WTC11 (cell line): ENCODE data around the gene LAMB4. TPM values are rescaled to one million over a fixed set of nuclear protein-coding genes. Genes with fewer than 3 reads are reported as not detected.

Source experiments
- ATAC-seq: fragments of 200-7000 bp; cut with Tn5 transposase; 2 replicates; pipeline ENCODE4 v1.10.0; 2021; ENCODE audit warnings: mild to moderate bottlenecking, moderate library complexity
- CTCF ChIA-PET: fragments of 300-600 bp; sonication (Branson Sonifier 250); formaldehyde crosslinking; loops from one replicate; lab custom pipeline; 2021; ENCODE audit warnings: antibody characterized with exemption; lab: Charles Lee
- POLR2A ChIA-PET: fragments of 350-600 bp; sonication (Branson Sonifier 250); formaldehyde crosslinking; loops from one replicate; lab custom pipeline; 2021; ENCODE audit warnings: antibody characterized with exemption; lab: Charles Lee
- DNase-seq: peaks from one replicate; pipeline ENCODE4 v3.0.0; 2021; ENCODE audit warnings: low spot score
- H3K27ac Mint-ChIP-seq: 2 replicates; pipeline ENCODE4 v1.8.0; 2021; ENCODE audit warnings: mixed read lengths
- H3K27me3 Mint-ChIP-seq: 2 replicates; pipeline ENCODE4 v1.8.0; 2021; ENCODE audit warnings: low read depth, mild to moderate bottlenecking, moderate library complexity, mixed read lengths
- H3K36me3 Mint-ChIP-seq: 2 replicates; pipeline ENCODE4 v1.8.0; 2021; ENCODE audit warnings: mixed read lengths
- H3K4me1 Mint-ChIP-seq: 2 replicates; pipeline ENCODE4 v1.8.0; 2022; ENCODE audit warnings: mixed read lengths
- H3K4me3 Mint-ChIP-seq: 2 replicates; pipeline ENCODE4 v1.8.0; 2021; ENCODE audit warnings: mild to moderate bottlenecking, moderate library complexity, mixed read lengths
- H3K9me3 Mint-ChIP-seq: 2 replicates; pipeline ENCODE4 v1.8.0; 2021; ENCODE audit warnings: mixed read lengths
- AR ChIP-seq: fragments of 250-450 bp; sonication (Bioruptor Pico); IDR thresholded peaks from 2 replicates; pipeline ENCODE4 v1.9.0; 2021; ENCODE audit warnings: mild to moderate bottlenecking
- ATF1 ChIP-seq: sonication (generic); formaldehyde crosslinking; IDR thresholded peaks from 2 replicates; pipeline ENCODE4 v1.8.1; 2023; ENCODE audit warnings: mild to moderate bottlenecking, moderate library complexity, missing genetic modification reagents
- ATF6 ChIP-seq: sonication (generic); formaldehyde crosslinking; IDR thresholded peaks from 2 replicates; pipeline ENCODE4 v1.8.1; 2023; ENCODE audit warnings: mild to moderate bottlenecking, missing genetic modification reagents
- E2F1 ChIP-seq: sonication (generic); formaldehyde crosslinking; IDR thresholded peaks from 2 replicates; pipeline ENCODE4 v1.8.0; 2022; ENCODE audit warnings: mild to moderate bottlenecking, missing genetic modification reagents
- ELF4 ChIP-seq: sonication (generic); formaldehyde crosslinking; IDR thresholded peaks from 2 replicates; pipeline ENCODE4 v1.8.1; 2022; ENCODE audit warnings: low read depth, mild to moderate bottlenecking, moderate library complexity, missing genetic modification reagents
- ESRRA ChIP-seq: sonication (generic); formaldehyde crosslinking; IDR thresholded peaks from 2 replicates; pipeline ENCODE4 v1.8.1; 2022; ENCODE audit warnings: mild to moderate bottlenecking, missing genetic modification reagents, borderline replicate concordance
- FOXP1 ChIP-seq: sonication (generic); formaldehyde crosslinking; IDR thresholded peaks from 2 replicates; pipeline ENCODE4 v1.8.0; 2022; ENCODE audit warnings: missing genetic modification reagents, mild to moderate bottlenecking, moderate library complexity, borderline replicate concordance
- JAZF1 ChIP-seq: fragments of 250-450 bp; sonication (Bioruptor Pico); IDR thresholded peaks from 2 replicates; pipeline ENCODE4 v1.9.0; 2021; ENCODE audit warnings: moderate library complexity, mild to moderate bottlenecking, inconsistent platforms
- NR3C1 ChIP-seq: sonication (generic); formaldehyde crosslinking; conservative IDR thresholded peaks from 2 replicates; pipeline ENCODE4 v1.8.1; 2023; ENCODE audit warnings: low read depth, mild to moderate bottlenecking, missing genetic modification reagents
- OVOL2 ChIP-seq: fragments of 250-450 bp; sonication (Bioruptor Pico); IDR thresholded peaks from 2 replicates; pipeline ENCODE4 v1.9.0; 2021; ENCODE audit warnings: mild to moderate bottlenecking, borderline replicate concordance
- USF1 ChIP-seq: sonication (generic); formaldehyde crosslinking; IDR thresholded peaks from 2 replicates; pipeline ENCODE4 v1.8.0; 2022; ENCODE audit warnings: mild to moderate bottlenecking, missing genetic modification reagents
- ZMAT4 ChIP-seq: fragments of 250-450 bp; sonication (Bioruptor Pico); IDR thresholded peaks from 2 replicates; pipeline ENCODE4 v1.9.0; 2021; ENCODE audit warnings: mild to moderate bottlenecking
- ZNF138 ChIP-seq: sonication (generic); formaldehyde crosslinking; conservative IDR thresholded peaks from 2 replicates; pipeline ENCODE4 v1.8.1; 2022; ENCODE audit warnings: mild to moderate bottlenecking, moderate library complexity, missing genetic modification reagents
- ZNF396 ChIP-seq: fragments of 250-450 bp; sonication (Bioruptor Pico); IDR thresholded peaks from 2 replicates; pipeline ENCODE4 v1.8.0; 2021; ENCODE audit warnings: mild to moderate bottlenecking, moderate library complexity, borderline replicate concordance
- ZNF425 ChIP-seq: fragments of 250-450 bp; sonication (Bioruptor Pico); conservative IDR thresholded peaks from 2 replicates; pipeline ENCODE4 v1.9.0; 2021; ENCODE audit warnings: mild to moderate bottlenecking
- ZSCAN18 ChIP-seq: fragments of 250-450 bp; sonication (Bioruptor Pico); IDR thresholded peaks from 2 replicates; pipeline ENCODE4 v2.1.2; 2022; ENCODE audit warnings: mild to moderate bottlenecking, moderate library complexity
- total RNA-seq: library from RNA; stranded (reverse); gene quantifications from 3 replicates; pipeline ENCODE4 v1.2.3, GENCODE V29; 2021

The LAMB4 gene
- total RNA-seq, 1 experiment from 2014 or later, result not detected

GRCh38 chr7:108049962-108050361, 80.2 kb downstream of the LAMB4 start:
- TF ChIP-seq FOXP1, result no peak
- TF ChIP-seq ZMAT4 (CRISPR knock-in tag), result no peak
- no peak overlapping the region for H3K4me3 Mint-ChIP-seq
- H3K27me3 Mint-ChIP-seq, result no peaks in the 10 kb centered on the region
- H3K36me3 Mint-ChIP-seq, result no peaks in the 10 kb centered on the region
- ChIA-PET CTCF (no interaction called here), POLR2A (no interaction called here)
- ATAC-seq (no peak; the same call in 1 of the 2 replicates), DNase-seq (no peak)
- no peak overlapping the region for H3K27ac Mint-ChIP-seq
- H3K9me3 Mint-ChIP-seq, result no peaks in the 10 kb centered on the region
- no peaks in the 10 kb centered on the region for H3K4me1 Mint-ChIP-seq

GRCh38 chr7:108048422-108048821, 81.7 kb downstream of the LAMB4 start:
- DNase-seq (no peak), ATAC-seq (no peak)
- Mint-ChIP-seq H3K27ac (no peak overlapping the region), H3K9me3 (no peaks in the 10 kb centered on the region), H3K4me3 (no peak overlapping the region), H3K4me1 (no peaks in the 10 kb centered on the region), H3K36me3 (no peaks in the 10 kb centered on the region), H3K27me3 (no peaks in the 10 kb centered on the region)
- ChIA-PET POLR2A (no interaction called here), CTCF (no interaction called here)
- TF ChIP-seq ZNF425, result no peak

GRCh38 chr7:108046952-108047506, 83.1 kb downstream of the LAMB4 start:
- ChIA-PET CTCF (no interaction called here), POLR2A (no interaction called here)
- Mint-ChIP-seq H3K9me3 (no peaks in the 10 kb centered on the region), H3K4me1 (no peaks in the 10 kb centered on the region), H3K36me3 (no peaks in the 10 kb centered on the region), H3K27me3 (no peaks in the 10 kb centered on the region), H3K27ac (no peak overlapping the region), H3K4me3 (no peak overlapping the region)
- ATAC-seq (no peak), DNase-seq (no peak)
- TF ChIP-seq E2F1 (CRISPR knock-in tag), result no peak

GRCh38 chr7:108045669-108046068, 84.5 kb downstream of the LAMB4 start:
- ChIA-PET POLR2A (no interaction called here), CTCF (interaction anchor here (1.0 kb wide), 1 partner anchor 12 kb away, joined by 3 read pairs; no protein-coding TSS in a partner anchor)
- Mint-ChIP-seq H3K4me3 (no peak overlapping the region), H3K27me3 (no peaks in the 10 kb centered on the region), H3K9me3 (no peaks in the 10 kb centered on the region), H3K36me3 (no peaks in the 10 kb centered on the region), H3K27ac (no peak overlapping the region), H3K4me1 (no peaks in the 10 kb centered on the region)
- no peak for ATAC-seq
- no peak for DNase-seq
- no peak for TF ChIP-seq JAZF1 (CRISPR knock-in tag)
- TF ChIP-seq USF1 (CRISPR knock-in tag), result no peak
- TF ChIP-seq ATF6, result no peak
- no peak for TF ChIP-seq NR3C1 (CRISPR knock-in tag)
- TF ChIP-seq ESRRA (CRISPR knock-in tag), result no peak
- TF ChIP-seq ATF1 (CRISPR knock-in tag), result no peak
- TF ChIP-seq ELF4 (CRISPR knock-in tag), result no peak
- TF ChIP-seq AR, result no peak
- no peak for TF ChIP-seq ZNF396 (CRISPR knock-in tag)
- no peak for TF ChIP-seq FOXP1
- no peak for TF ChIP-seq ZNF138 (CRISPR knock-in tag)
- TF ChIP-seq OVOL2 (CRISPR knock-in tag), result no peak
- no peak for TF ChIP-seq ZSCAN18 (CRISPR knock-in tag)
